Ishikawa (cell line): Measurements from ENCODE around the gene GARNL3.

Experiments used
- CEBPB ChIP-seq: IDR thresholded peaks from 2 replicates; pipeline ENCODE4 v1.6.1; 2012
- CREB1 ChIP-seq: IDR thresholded peaks from 2 replicates; pipeline ENCODE4 v1.6.1; 2012; ENCODE audit warnings: low read depth
- EGR1 ChIP-seq: IDR thresholded peaks from 2 replicates; pipeline ENCODE4 v1.6.1; 2012
- EP300 ChIP-seq: IDR thresholded peaks from 2 replicates; pipeline ENCODE4 v1.6.1; 2012; ENCODE audit warnings: borderline replicate concordance
- FOXM1 ChIP-seq: IDR thresholded peaks from 2 replicates; pipeline ENCODE4 v1.6.1; 2012; ENCODE audit warnings: low read depth, borderline replicate concordance
- MAX ChIP-seq: IDR thresholded peaks from 2 replicates; pipeline ENCODE4 v1.6.1; 2012
- NFIC ChIP-seq: IDR thresholded peaks from 2 replicates; pipeline ENCODE4 v1.6.1; 2012
- RAD21 ChIP-seq: IDR thresholded peaks from 2 replicates; pipeline ENCODE4 v1.6.1; 2012; ENCODE audit warnings: low read depth
- TAF1 ChIP-seq: IDR thresholded peaks from 2 replicates; pipeline ENCODE4 v1.6.1; 2012; ENCODE audit warnings: low read depth, mild to moderate bottlenecking
- TCF12 ChIP-seq: IDR thresholded peaks from 2 replicates; pipeline ENCODE4 v1.6.1; 2012; ENCODE audit warnings: low read depth
- TEAD4 ChIP-seq: IDR thresholded peaks from 2 replicates; pipeline ENCODE4 v1.6.1; 2012
- YY1 ChIP-seq: IDR thresholded peaks from 2 replicates; pipeline ENCODE4 v1.6.1; 2012; ENCODE audit warnings: low read depth
- ZBTB7A ChIP-seq: IDR thresholded peaks from 2 replicates; pipeline ENCODE4 v1.6.1; 2012; ENCODE audit warnings: low read depth
- TF ChIP-seq, protein P1 (sequence below): IDR thresholded peaks from 2 replicates; pipeline ENCODE4 v1.6.1; 2012
- TF ChIP-seq, protein P2 (sequence below): IDR thresholded peaks from 2 replicates; pipeline ENCODE4 v1.6.1; 2012; ENCODE audit warnings: low read depth, mild to moderate bottlenecking

The GARNL3 gene

GRCh38 chr9:127249877-127250276 lies 14.7 kb upstream of the GARNL3 start:
- no peak for TF ChIP-seq FOXM1
- TF ChIP-seq YY1, result no peak
- no peak for TF ChIP-seq EGR1
- no peak for TF ChIP-seq ZBTB7A
- TF ChIP-seq TAF1, result no peak
- no peak for TF ChIP-seq MAX

- TF ChIP-seq, protein P1, sequence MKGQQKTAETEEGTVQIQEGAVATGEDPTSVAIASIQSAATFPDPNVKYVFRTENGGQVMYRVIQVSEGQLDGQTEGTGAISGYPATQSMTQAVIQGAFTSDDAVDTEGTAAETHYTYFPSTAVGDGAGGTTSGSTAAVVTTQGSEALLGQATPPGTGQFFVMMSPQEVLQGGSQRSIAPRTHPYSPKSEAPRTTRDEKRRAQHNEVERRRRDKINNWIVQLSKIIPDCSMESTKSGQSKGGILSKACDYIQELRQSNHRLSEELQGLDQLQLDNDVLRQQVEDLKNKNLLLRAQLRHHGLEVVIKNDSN, result no peak
- no peak for TF ChIP-seq NFIC
- TF ChIP-seq YY1, result no peak
- no peak for TF ChIP-seq EP300
- TF ChIP-seq MAX, result no peak
- TF ChIP-seq FOXM1, result no peak
Observed at GRCh38 chr9:127250896-127251391, 13.6 kb upstream of the GARNL3 start.

- TF ChIP-seq NFIC (no peak), TEAD4 (no peak), EGR1 (no peak), ZBTB7A (no peak), CREB1 (no peak)
- TF ChIP-seq, protein P1, result no peak
- TF ChIP-seq, protein P2, sequence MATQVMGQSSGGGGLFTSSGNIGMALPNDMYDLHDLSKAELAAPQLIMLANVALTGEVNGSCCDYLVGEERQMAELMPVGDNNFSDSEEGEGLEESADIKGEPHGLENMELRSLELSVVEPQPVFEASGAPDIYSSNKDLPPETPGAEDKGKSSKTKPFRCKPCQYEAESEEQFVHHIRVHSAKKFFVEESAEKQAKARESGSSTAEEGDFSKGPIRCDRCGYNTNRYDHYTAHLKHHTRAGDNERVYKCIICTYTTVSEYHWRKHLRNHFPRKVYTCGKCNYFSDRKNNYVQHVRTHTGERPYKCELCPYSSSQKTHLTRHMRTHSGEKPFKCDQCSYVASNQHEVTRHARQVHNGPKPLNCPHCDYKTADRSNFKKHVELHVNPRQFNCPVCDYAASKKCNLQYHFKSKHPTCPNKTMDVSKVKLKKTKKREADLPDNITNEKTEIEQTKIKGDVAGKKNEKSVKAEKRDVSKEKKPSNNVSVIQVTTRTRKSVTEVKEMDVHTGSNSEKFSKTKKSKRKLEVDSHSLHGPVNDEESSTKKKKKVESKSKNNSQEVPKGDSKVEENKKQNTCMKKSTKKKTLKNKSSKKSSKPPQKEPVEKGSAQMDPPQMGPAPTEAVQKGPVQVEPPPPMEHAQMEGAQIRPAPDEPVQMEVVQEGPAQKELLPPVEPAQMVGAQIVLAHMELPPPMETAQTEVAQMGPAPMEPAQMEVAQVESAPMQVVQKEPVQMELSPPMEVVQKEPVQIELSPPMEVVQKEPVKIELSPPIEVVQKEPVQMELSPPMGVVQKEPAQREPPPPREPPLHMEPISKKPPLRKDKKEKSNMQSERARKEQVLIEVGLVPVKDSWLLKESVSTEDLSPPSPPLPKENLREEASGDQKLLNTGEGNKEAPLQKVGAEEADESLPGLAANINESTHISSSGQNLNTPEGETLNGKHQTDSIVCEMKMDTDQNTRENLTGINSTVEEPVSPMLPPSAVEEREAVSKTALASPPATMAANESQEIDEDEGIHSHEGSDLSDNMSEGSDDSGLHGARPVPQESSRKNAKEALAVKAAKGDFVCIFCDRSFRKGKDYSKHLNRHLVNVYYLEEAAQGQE, result no peak
Observed at GRCh38 chr9:127252410-127253318, 11.9 kb upstream of the GARNL3 start.

DNA sequence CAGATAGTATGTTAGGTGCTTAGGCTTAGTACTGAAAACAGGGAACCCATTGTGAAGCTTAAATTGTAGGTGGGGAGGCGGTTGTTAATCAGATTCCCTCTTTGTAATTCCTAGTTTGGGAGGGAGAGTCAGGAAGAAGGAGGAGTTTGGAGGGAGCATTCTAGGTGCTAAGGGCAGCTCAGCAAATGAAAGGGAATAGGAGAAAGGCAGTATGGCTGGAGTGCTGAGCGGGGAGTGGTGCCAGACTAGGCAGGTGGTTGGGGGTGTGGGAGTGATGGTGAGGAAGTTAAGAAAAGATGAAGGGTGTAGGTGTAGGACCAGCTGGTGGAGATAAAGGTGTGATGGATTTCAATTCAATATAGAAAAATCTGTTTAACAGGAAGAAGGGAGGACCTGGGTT lies 11.1 kb upstream of the GARNL3 start:
- no peak for TF ChIP-seq RAD21

GRCh38 chr9:127255692-127256091 lies 8.9 kb upstream of the GARNL3 start:
- TF ChIP-seq TEAD4 (peak; percentile 32; the same call in 1 of the 2 replicates), EGR1 (no peak), TCF12 (0 out of 2 replicates have a peak, but pooled peaks have one; percentile 25), YY1 (no peak)
- TF ChIP-seq, protein P2, result no peak

DNA sequence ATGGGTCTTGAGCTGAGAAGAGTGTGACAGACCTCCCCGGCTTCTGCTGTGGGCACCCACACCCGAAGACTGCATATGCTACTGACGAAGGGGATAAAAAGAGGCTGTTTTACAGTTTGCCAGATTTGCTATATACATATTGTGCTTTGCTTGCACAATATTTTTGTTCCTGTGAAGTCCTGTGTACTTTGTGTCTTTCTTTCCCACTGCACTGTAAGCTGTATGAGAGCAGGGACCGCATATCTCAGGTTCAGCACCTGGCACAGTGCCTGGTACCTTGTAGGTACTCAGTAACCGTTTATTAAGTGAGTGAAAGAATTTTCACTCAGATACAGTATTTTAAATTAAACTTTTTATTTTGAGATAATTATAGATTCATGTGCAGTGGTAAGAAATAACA lies 8.2 kb upstream of the GARNL3 start:
- TF ChIP-seq, protein P2, result no peak
- TF ChIP-seq RAD21, result no peak
- TF ChIP-seq CREB1, result no peak
- TF ChIP-seq TCF12, result no peak
- TF ChIP-seq MAX, result no peak
- no peak for TF ChIP-seq FOXM1
- no peak for TF ChIP-seq YY1
- no peak for TF ChIP-seq TAF1
- no peak for TF ChIP-seq NFIC
- no peak for TF ChIP-seq EGR1
- TF ChIP-seq TEAD4, result no peak
- TF ChIP-seq ZBTB7A, result no peak
- TF ChIP-seq, protein P1, result no peak
- no peak for TF ChIP-seq CEBPB
